HL-60 (cell line): Measurements from ENCODE around the gene ZBTB2.
"Not testable (repeated sequence)": the region's sequence is repeated elsewhere in the genome, so short reads cannot be mapped to it uniquely, and the experiment has no call there.

Experiments
- DNase-seq, 2 experiments: peaks; one replicate each; pipeline ENCODE4 v3.0.0-alpha.2; 2010 to 2020; ENCODE audit warnings: low read depth in 1 of 2, low spot score in 1 of 2
- H3K27ac ChIP-seq: fragments of 250-450 bp; sonication (Bioruptor Pico); replicated peaks from 2 replicates; pipeline ENCODE4 v1.5.1; 2020; ENCODE audit warnings: mild to moderate bottlenecking, moderate library complexity
- H3K27me3 ChIP-seq: fragments of 250-450 bp; sonication (Bioruptor Pico); 2 replicates; pipeline ENCODE4 v1.5.1; 2021; ENCODE audit warnings: mild to moderate bottlenecking, moderate library complexity; ENCODE audit not compliant: insufficient read depth, poor library complexity, severe bottlenecking
- H3K4me3 ChIP-seq: replicated peaks from 2 replicates; pipeline ENCODE4 v1.5.1; 2011; ENCODE audit warnings: mild to moderate bottlenecking, control low read depth, low read length; ENCODE audit not compliant: insufficient read depth
- GABPA ChIP-seq: IDR thresholded peaks from 2 replicates; pipeline ENCODE4 v1.6.1; 2012; ENCODE audit warnings: low read depth
- POLR2AphosphoS5 ChIP-seq: IDR thresholded peaks from 2 replicates; pipeline ENCODE4 v1.6.1; 2012; ENCODE audit warnings: low read depth
- SPI1 ChIP-seq: IDR thresholded peaks from 2 replicates; pipeline ENCODE4 v1.6.1; 2012; ENCODE audit warnings: low read depth, mild to moderate bottlenecking, borderline replicate concordance
- TF ChIP-seq, protein P1 (sequence below): IDR thresholded peaks from one replicate; pipeline ENCODE4 v1.5.1; 2011; ENCODE audit warnings: low read length, control low read depth, inconsistent platforms; ENCODE audit not compliant: insufficient read depth
- TF ChIP-seq, protein P2 (sequence below): IDR thresholded peaks from 2 replicates; pipeline ENCODE4 v1.6.1; 2012; ENCODE audit warnings: low read depth; ENCODE audit not compliant: insufficient replicate concordance

ZBTB2 gene

DNA sequence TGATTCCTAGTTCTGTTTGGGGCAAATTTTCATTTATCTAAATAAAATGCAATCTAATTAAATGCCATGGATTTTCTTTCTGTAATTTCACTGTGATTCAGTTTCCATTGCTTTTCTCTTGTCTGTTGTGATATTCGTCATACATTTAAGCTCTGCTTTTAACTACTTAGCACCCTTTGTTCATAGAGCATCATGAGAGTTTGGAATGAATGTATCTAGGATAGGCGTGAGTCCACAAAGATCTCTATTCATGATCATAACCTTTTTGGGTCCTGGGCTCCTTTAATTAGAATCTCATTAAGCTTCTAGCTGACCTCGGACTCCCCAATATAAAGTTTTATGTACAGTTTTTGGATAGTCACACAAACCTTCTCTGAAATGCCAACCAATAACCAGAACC is 32.9 kb downstream of the ZBTB2 start:
- no peak for DNase-seq
- Histone ChIP-seq H3K27ac (no peak overlapping the region), H3K4me3 (no peak overlapping the region), H3K27me3 (no peaks in the 10 kb centered on the region)
- no peak for TF ChIP-seq POLR2AphosphoS5

DNA sequence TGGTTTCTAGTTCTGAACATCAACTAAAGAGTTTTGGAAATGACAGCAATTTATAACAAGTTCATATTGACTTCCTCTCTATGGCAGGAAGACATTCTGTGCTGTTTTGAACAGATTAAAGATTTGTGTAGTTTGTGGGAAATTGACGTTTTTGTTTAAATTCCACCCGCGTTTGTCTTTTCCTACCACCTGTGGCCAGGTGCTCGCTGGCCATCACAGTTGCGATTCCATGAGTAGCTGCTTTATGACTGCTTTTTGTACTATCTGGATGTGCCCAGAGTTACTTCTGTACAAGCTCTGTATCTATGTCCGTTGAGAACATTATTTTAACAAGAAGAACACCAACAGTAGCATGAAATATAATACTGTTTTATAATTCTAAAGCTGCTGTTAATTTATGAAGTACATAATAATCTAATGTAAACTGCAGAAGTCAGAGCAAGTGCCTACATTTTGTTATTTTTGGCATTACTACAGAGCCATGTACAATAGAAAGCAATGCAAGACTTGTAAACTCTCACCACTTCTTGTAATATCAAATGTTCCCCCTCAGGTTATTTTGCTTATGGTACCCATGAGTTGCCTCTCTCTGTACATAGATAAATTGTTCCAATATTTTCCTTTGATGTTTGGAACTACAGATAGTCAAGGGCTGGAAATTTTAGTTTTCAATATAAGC is 33.5 kb downstream of the ZBTB2 start:
- Histone ChIP-seq H3K27ac (no peak overlapping the region), H3K27me3 (no peaks in the 10 kb centered on the region), H3K4me3 (no peak overlapping the region)
- DNase-seq: no peak
- TF ChIP-seq SPI1 (no peak), POLR2AphosphoS5 (no peak), GABPA (no peak)
- TF ChIP-seq, protein P1, sequence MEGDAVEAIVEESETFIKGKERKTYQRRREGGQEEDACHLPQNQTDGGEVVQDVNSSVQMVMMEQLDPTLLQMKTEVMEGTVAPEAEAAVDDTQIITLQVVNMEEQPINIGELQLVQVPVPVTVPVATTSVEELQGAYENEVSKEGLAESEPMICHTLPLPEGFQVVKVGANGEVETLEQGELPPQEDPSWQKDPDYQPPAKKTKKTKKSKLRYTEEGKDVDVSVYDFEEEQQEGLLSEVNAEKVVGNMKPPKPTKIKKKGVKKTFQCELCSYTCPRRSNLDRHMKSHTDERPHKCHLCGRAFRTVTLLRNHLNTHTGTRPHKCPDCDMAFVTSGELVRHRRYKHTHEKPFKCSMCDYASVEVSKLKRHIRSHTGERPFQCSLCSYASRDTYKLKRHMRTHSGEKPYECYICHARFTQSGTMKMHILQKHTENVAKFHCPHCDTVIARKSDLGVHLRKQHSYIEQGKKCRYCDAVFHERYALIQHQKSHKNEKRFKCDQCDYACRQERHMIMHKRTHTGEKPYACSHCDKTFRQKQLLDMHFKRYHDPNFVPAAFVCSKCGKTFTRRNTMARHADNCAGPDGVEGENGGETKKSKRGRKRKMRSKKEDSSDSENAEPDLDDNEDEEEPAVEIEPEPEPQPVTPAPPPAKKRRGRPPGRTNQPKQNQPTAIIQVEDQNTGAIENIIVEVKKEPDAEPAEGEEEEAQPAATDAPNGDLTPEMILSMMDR: no peak
- TF ChIP-seq, protein P2, sequence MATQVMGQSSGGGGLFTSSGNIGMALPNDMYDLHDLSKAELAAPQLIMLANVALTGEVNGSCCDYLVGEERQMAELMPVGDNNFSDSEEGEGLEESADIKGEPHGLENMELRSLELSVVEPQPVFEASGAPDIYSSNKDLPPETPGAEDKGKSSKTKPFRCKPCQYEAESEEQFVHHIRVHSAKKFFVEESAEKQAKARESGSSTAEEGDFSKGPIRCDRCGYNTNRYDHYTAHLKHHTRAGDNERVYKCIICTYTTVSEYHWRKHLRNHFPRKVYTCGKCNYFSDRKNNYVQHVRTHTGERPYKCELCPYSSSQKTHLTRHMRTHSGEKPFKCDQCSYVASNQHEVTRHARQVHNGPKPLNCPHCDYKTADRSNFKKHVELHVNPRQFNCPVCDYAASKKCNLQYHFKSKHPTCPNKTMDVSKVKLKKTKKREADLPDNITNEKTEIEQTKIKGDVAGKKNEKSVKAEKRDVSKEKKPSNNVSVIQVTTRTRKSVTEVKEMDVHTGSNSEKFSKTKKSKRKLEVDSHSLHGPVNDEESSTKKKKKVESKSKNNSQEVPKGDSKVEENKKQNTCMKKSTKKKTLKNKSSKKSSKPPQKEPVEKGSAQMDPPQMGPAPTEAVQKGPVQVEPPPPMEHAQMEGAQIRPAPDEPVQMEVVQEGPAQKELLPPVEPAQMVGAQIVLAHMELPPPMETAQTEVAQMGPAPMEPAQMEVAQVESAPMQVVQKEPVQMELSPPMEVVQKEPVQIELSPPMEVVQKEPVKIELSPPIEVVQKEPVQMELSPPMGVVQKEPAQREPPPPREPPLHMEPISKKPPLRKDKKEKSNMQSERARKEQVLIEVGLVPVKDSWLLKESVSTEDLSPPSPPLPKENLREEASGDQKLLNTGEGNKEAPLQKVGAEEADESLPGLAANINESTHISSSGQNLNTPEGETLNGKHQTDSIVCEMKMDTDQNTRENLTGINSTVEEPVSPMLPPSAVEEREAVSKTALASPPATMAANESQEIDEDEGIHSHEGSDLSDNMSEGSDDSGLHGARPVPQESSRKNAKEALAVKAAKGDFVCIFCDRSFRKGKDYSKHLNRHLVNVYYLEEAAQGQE: no peak

DNA sequence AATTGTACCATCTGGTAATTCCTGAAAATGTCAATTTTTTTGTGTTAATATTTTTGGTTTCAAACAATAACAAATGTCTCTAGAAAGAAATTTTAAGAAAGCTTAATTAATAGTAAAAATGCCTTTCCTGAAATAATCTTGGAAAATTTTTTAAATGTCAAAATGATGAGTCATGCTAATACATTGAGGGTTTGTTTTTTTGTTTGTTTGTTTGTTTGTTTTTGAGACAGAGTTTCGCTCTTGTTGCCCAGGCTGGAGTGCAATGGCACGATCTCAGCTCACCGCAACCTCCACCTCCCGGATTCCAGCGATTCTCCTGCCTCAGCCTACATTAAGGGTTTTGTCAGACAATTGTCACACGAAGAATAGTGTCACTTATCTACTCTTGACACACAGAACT is 34.4 kb downstream of the ZBTB2 start:
- DNase-seq, H3K4me3 ChIP-seq, H3K27ac ChIP-seq: not testable (repeated sequence)

DNA sequence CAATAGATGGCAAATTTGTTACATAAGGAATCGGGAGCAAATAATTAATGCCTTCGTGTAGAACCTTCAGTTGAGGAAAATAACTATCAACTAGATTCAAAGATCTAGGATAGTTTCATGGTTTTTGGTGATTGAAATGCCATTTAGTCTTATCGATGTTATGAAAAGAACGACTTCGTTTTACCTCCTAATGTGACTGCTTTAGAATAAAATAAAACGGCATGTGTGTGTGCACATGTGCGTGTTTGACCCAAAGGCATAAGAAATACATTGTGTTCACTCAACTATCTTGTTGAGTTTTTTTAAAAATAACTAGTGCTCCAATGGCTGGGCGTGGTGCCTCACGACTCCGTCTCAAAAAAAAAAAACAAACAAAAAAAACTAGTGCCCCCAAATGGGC is 37.6 kb downstream of the ZBTB2 start:
- TF ChIP-seq, protein P1: no peak
- TF ChIP-seq POLR2AphosphoS5 (no peak), SPI1 (no peak), GABPA (no peak)
- TF ChIP-seq, protein P2: no peak
- DNase-seq: no peak
- Histone ChIP-seq H3K27me3 (peaks cover 16% of the 10 kb centered on the region), H3K4me3 (no peak overlapping the region), H3K27ac (no peak overlapping the region)

More for the DNA sequence above, 34.4 kb downstream of the ZBTB2 start:
- not testable (repeated sequence) for H3K27me3 ChIP-seq
